Measurements from ENCODE around the gene SMG6.

SMG6 gene

DNA sequence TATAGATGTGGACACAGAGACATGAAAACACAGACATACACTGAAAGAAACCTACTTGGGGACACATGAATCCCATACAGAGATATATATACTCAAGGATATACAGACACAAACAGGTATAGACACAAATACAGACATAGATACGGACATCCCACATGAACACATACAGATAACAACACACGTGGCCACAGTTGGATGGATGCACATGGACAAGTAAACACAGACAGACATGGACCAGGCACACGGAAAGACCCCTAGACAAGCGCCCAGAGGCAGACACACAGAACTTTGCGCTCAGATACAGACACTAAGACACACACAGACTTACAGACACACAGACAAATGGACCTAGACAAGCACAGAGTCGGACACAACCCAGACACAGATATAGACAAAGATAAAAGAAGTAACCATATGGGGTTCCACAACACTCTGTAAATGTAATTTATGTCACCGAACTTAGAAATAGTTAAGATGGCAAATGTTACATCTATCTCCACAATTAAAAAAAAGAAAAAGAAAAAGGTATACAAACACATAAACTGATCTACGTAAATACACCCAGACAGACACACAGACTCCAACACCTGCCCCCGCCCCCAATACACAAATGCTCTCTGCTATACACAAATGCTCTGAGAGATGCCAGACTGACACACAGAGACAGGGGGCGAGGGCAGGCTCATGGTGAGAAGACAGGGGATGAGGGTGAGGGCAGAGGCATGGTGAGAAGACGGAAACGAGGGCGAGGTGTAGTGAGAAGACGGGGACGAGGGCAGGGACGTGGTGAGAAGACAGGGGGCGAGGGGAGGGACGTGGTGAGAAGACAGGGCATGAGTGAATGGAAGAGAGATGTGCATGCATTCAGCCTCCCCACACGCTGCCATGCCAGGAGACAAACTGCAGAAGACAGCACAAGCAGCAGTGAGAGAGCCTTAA lies 118.3 kb downstream of the SMG6 start:
- H3K4me3 ChIP-seq (ENCODE audit: low read depth in 1 of 2, low read length in 1 of 2): no peak overlapping the region
- peaks cover 12 to 16% of the 10 kb centered on the region in 2 experiments for H3K4me1 ChIP-seq (ENCODE audit: control insufficient read depth in 1 of 2, insufficient read depth in 1 of 2, low read depth in 1 of 2, low read length in 1 of 2)
- TF ChIP-seq, protein P1, sequence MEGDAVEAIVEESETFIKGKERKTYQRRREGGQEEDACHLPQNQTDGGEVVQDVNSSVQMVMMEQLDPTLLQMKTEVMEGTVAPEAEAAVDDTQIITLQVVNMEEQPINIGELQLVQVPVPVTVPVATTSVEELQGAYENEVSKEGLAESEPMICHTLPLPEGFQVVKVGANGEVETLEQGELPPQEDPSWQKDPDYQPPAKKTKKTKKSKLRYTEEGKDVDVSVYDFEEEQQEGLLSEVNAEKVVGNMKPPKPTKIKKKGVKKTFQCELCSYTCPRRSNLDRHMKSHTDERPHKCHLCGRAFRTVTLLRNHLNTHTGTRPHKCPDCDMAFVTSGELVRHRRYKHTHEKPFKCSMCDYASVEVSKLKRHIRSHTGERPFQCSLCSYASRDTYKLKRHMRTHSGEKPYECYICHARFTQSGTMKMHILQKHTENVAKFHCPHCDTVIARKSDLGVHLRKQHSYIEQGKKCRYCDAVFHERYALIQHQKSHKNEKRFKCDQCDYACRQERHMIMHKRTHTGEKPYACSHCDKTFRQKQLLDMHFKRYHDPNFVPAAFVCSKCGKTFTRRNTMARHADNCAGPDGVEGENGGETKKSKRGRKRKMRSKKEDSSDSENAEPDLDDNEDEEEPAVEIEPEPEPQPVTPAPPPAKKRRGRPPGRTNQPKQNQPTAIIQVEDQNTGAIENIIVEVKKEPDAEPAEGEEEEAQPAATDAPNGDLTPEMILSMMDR (IDR thresholded peaks at IDR 0.05): no peak
- no peaks in the 10 kb centered on the region for H3K9me3 ChIP-seq
- no peaks in the 10 kb centered on the region for H3K27me3 ChIP-seq
- H3K36me3 ChIP-seq: peaks cover 66% of the 10 kb centered on the region
- no peak overlapping the region for H3K27ac ChIP-seq

DNA sequence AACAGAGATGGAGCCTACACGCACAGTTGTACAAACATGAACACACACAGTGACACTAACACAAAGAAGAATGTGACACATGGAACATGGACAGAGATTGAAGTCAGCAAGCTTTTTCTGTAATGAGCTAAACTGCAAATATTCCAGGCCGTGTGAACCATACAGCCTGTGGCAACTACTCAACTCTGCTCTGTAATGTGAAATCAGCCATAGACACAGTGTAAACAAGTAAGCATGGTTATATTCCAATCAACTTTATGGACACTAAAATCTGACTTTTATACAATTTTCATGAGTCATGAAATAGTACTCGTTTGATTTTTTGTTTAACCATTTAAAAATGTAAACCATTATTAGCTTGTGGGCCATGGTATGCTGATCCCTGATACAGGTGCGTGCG lies 120.2 kb downstream of the SMG6 start:
- TF ChIP-seq, protein P1 (IDR thresholded peaks at IDR 0.05): no peak
- no peaks in the 10 kb centered on the region for H3K27me3 ChIP-seq
- no peaks in the 10 kb centered on the region for H3K9me3 ChIP-seq
- H3K4me1 ChIP-seq (ENCODE audit: control insufficient read depth in 1 of 2, insufficient read depth in 1 of 2, low read depth in 1 of 2, low read length in 1 of 2): peaks cover 3 to 10% of the 10 kb centered on the region in 2 experiments
- peaks cover 63% of the 10 kb centered on the region for H3K36me3 ChIP-seq
- H3K27ac ChIP-seq: no peak overlapping the region
- no peak overlapping the region for H3K4me3 ChIP-seq (ENCODE audit: low read depth in 1 of 2, low read length in 1 of 2)

DNA sequence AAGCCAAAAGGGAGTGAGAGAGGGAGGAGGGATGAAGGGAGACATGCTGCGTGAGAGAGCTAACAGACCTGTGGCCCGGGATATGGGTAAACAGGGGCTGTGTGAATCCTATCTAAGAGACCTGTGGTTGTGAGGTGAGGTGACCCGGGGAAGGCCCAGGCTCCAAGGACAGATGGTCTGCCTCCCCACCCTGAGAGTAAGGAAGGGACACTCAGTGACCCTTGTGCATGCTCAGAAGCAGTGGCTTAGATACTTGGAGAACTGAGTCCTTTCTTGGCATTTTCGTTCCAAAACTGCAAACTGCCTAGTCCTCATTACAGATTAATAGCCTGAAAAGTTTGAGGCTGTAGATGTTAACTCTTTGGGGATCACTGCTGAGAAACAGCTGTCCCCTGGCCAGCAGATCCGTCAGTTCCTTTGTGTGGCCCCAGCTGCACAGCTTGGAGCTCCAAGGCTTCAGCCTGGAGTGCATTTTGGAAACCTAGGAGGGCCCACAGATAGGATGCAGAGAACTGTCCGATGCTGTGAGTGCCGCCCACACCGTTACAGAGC lies 121.6 kb downstream of the SMG6 start:
- no peak overlapping the region for H3K27ac ChIP-seq

DNA sequence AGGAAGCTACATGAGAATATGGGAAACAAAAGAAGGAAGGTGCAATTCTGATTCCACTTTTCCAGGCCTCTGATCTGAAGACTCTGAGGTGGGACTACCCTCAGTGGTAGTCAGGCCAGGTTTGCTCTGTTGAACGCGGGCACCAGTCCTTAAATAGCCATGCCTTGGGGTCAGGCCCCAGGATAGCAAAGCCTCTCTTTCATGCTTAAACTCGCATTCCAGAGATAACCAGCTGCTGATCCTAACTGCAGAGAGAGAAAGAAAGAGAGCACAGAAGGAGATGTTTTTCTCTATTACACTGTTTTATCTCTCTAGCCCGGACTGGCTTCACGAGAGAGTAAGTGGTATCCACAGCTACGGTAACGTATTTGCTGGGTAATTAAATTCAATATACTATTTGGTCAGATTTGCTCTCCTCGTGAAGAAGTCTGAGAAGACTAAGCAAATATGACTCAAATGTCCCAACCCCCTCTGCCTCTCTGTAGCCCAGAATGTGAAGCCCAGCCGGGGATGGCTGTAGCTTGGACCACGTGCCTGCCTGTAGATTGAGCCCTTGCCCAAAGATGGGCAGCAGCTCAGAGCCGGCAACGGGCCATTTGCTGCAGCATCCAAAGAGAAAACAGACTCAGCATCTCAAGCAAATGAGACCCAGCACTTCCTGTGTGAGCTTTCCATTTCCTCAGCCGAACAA lies 122.2 kb downstream of the SMG6 start:
- Histone ChIP-seq H3K4me1 (ENCODE audit: control insufficient read depth in 1 of 2, insufficient read depth in 1 of 2, low read depth in 1 of 2, low read length in 1 of 2) (peaks cover 0 to 10% of the 10 kb centered on the region in 2 experiments), H3K4me3 (ENCODE audit: low read depth in 1 of 2, low read length in 1 of 2) (no peak overlapping the region), H3K36me3 (peaks cover 65% of the 10 kb centered on the region), H3K27me3 (no peaks in the 10 kb centered on the region), H3K27ac (no peak overlapping the region), H3K9me3 (no peaks in the 10 kb centered on the region)
- TF ChIP-seq, protein P1 (IDR thresholded peaks at IDR 0.05): no peak

More for the DNA sequence above, 121.6 kb downstream of the SMG6 start:
- H3K4me3 ChIP-seq (ENCODE audit: low read depth in 1 of 2, low read length in 1 of 2): no peak overlapping the region
- peaks cover 67% of the 10 kb centered on the region for H3K36me3 ChIP-seq
- H3K27me3 ChIP-seq: no peaks in the 10 kb centered on the region
- H3K4me1 ChIP-seq (ENCODE audit: control insufficient read depth in 1 of 2, insufficient read depth in 1 of 2, low read depth in 1 of 2, low read length in 1 of 2): peaks cover 0 to 10% of the 10 kb centered on the region in 2 experiments
- TF ChIP-seq, protein P1 (IDR thresholded peaks at IDR 0.05): no peak
- H3K9me3 ChIP-seq: no peaks in the 10 kb centered on the region

- Histone ChIP-seq H3K4me3 (ENCODE audit: low read depth in 1 of 2, low read length in 1 of 2) (no peak overlapping the region), H3K36me3 (peaks cover 65% of the 10 kb centered on the region), H3K4me1 (ENCODE audit: control insufficient read depth in 1 of 2, insufficient read depth in 1 of 2, low read depth in 1 of 2, low read length in 1 of 2) (peaks cover 0 to 10% of the 10 kb centered on the region in 2 experiments), H3K27ac (no peak overlapping the region), H3K9me3 (no peaks in the 10 kb centered on the region), H3K27me3 (no peaks in the 10 kb centered on the region)
- TF ChIP-seq, protein P1 (IDR thresholded peaks at IDR 0.05): no peak
These were observed 122.8 kb downstream of the SMG6 start for GRCh38 chr17:2180768-2181167.

Measured in neutrophil (primary cell).